Left ventricle myocardium superior (tissue), 1 donor: Measurements from ENCODE around the gene AOAH. TPM values are rescaled to one million over a fixed set of nuclear protein-coding genes. Genes with fewer than 3 reads are reported as not detected.

Experiments used
- ATAC-seq: fragments of 200-7000 bp; cut with Tn5 transposase; one replicate; pipeline ENCODE4 v1.9.1; 2020; ENCODE audit warnings: mild to moderate bottlenecking, moderate library complexity
- DNase-seq: peaks from one replicate; pipeline ENCODE4 v3.0.0-alpha.2; 2020
- intact Hi-C: fragments of 100-400 bp; cut with micrococcal nuclease; formaldehyde crosslinking; loops from one replicate; pipeline ENCODE4 v1.11.0; 2022
- total RNA-seq: library from RNA; stranded (reverse); fragmentation: NEBNext Ultra II Directional; extraction: Animal tissue kit (Norgen Biotek cat#: 25700); gene quantifications from one replicate; pipeline ENCODE4 v1.2.1, GENCODE V29; 2021
- donor health status: DM: no; HTN: yes; CAD: no; lungs with severe emphysema.

AOAH gene
- total RNA-seq, 1 donor from 2014 or later, result 2.4 TPM

DNA sequence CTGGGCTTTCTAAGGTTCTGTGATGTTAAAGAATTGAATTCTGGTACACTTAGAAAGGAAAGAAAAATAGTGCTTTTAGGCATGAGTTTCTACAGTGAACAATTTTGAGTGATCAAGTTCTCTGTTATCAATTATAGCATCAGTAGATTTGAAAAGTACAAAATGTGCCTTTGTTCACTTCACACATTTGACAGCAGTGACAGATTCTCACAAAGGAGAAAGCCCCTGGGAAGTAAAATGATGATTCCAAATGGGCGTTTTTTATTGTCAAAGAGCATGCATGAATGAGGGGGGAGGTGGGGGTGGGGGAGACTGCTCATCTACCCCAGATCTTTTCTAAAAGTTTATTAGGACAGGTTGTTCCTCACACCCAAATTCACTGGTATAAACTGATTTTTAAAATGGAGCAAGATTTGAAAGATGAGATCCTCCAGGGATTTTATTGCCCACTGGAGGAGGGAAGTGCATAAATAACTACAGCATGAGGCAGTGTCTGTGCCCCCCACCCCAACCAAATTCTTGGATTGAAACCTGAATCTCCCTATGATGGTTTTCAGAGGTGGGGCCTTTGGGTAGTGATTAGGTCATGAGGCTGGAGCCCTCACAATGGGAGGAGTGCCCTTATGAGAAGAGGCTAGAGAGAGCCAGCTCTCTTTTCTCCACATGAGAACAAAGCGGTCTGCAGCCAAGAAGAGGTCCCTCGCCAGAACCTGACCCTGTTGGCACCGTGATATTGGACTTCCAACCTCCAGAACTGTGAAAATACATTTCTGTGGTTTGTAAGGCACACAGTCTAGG lies 79.5 kb downstream of the AOAH start:
- intact Hi-C loops, result no loop called here
- ATAC-seq, result no peak
- DNase-seq, result no peak

DNA sequence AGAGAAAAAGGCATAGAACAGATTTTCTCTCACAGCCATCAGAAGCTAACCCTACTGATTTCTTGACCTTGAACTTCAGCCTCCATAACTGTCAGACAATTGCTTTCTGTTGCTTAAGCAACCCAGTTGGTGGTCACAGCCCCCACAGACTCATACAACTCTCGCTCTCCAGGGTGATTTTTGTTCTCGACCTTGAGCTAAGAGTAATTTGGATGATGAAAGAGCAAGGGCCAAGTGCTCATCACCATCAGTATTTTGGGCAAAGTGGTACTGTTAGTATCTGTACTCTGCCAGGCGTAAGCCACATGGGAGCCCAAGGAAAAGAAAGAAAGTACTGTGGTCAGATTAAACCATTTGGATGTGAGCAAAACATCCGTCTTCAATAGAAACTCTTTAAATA lies 81.9 kb downstream of the AOAH start:
- no peak for DNase-seq
- intact Hi-C loops, result no loop called here
- ATAC-seq, result no peak

DNA sequence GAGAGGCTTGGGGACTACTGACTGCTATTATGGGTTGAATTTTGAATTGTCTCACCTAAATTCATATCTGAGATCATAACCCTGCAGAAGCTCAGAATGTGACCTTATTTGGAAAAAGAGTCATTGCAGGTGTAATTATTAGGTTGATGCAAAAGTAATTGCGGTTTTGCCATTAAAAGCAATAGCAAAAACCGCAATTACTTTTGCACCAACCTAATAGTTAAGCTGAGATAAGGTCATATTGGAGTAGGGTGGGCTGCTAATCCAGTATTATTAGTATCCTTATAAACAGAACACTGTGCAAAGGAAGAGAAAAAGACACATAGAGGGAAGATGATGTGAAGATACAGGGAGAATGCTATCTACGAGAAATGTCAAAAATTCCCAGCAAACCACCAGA lies 82.3 kb downstream of the AOAH start:
- ATAC-seq, result no peak
- no peak for DNase-seq
- intact Hi-C loops, result no loop called here

DNA sequence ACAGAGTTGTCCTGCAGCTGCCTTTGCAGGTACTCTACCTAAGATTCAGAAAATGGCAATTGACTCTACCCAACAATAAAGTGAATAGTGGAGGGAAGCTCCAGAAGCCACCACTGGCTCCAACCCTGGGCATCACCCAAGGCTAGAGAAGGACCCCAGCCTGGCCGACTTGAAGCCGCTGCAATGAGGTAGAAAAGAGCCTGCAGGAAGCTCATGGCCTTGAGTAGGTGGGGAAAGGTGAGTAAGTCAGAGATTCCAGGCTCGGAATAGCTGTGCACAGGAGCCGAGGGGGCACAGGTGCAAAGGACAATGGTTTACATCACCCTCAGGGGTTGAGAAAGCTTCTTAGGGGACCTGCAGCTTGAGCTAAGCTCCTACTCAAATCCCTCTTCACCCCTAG lies 83.6 kb downstream of the AOAH start:
- no peak for ATAC-seq
- intact Hi-C loops, result no loop called here
- no peak for DNase-seq

DNA sequence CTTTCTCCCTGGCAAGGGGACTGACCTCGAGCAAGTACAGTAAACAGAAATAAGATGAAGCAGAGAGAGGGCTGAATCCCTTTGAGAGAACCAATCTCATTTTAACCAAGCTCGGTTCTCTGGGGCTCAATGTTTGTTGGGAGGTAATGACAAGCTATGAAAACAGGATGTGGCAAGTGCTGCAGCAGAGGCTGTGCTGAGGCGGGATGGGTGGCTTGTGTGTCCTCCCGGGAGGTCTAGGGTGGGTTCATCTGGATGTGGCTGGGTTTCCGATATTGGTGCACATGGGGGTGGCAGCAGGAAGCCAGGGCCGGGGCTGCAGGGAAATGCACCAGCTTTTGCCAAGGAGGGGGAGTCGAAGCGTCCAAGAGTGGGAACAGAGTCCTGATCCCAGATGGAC lies 84.5 kb downstream of the AOAH start:
- DNase-seq (no peak), ATAC-seq (no peak)
- intact Hi-C loops, result no loop called here

DNA sequence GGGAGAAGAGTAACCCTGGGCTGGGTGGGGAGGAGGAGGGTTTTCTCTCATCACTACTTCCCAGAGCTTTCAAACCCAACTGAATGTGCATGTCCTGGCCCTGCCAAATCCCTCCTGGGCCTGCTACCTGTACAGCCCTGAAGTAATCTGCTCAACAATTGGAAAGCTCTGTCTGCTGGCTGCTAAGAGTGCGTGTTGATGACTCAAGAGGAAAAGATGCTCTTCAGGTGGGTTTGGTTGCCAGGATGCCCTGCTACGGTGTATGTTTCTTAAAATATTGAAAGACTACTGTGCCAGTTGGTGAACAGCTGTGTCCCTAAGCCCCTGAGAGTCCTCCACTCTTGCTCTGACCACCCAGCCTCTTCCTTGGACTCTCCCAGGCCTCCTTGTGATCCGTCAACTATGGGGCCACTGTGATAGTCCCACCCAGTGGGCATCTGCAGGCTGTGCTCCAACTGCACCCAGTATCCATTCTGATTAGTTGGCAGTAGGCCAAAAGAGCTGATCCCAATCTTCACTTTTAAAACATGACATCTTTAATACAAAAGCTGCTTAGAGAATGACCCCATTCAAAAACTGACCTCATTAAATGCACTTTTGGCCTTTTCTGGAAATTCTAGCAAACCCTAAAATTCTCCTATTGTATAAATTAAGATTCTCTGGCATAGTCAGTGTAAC lies 85.6 kb downstream of the AOAH start:
- intact Hi-C loops, result no loop called here
- DNase-seq (no peak), ATAC-seq (no peak)

DNA sequence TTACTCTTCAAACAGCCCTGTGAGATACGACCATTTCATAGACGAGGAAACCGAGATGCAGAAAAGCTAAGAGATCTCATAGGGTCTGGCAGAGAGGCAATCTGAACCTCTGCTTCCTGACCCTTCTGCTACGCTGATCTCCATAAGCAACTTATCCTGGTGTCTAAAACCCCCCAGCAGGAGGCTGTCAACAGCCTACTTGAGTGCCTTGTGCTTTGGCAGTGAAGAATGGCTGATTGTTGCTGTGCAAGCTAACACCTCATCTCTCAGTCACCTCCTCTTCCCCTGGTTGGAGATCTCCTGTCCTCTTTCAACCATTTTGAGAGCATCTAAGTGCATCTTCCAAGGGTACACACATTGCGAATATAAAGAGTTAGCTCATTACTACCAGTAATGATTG lies 86.2 kb downstream of the AOAH start:
- intact Hi-C loops, result no loop called here
- no peak for DNase-seq
- no peak for ATAC-seq

DNA sequence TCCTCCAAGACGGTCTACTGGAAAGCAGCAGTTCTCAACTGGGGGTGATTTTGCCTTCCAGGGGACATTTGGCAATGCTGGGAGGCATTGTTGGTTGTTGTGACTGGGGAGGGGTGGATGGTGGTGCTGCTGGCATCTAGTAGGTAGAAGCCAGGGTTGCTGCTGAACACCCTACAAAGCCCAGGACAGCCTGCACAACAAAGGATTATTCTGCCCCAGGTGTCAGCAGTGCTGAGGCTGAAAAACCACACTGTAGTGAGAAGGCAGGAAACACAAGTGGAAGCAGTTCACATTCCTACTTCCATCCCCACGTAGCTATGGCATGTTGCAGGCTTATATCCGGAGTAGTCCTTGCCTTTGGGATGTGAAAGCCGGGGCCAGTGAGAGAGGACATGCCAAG lies 86.9 kb downstream of the AOAH start:
- no peak for DNase-seq
- intact Hi-C loops, result no loop called here
- ATAC-seq, result no peak

DNA sequence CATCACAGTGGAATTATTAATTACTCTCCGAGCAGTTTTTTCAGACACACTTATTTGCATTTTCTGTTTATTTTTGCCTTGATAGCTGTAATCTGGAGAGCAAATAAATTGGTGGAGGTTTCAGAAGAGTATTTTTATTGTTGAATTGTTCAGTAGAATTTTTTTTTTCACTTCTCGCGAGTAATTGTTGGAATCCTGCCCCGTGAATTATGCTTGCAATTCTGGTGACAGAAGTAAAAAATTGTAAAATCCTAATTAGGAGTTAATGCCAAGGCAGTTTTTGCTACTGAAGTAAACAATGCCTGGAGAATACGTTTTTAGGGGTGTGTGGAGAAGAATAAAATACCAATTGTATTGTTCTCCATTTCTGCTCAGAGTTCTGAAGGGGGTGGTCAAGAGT lies 88.2 kb downstream of the AOAH start:
- no peak for ATAC-seq
- intact Hi-C loops, result no loop called here
- no peak for DNase-seq

DNA sequence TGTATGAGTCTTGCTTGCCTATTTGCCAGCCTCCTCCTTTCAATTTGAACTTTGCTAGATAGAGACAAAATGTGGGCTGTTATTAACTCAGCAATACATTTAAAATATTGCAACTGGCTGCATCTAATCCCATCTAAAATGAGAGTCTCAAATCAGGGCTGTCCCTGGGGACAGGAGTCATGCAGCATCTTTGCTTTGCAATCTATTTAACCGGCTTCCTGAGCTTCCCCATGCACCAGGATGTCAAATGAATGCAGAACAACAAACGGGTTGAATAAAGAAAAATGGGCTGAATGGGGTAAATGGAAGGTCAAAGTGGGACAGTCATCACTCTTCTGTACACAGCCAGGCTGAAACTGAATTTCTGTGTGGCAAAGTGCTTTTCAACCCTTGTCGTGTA lies 89.2 kb downstream of the AOAH start:
- intact Hi-C loops, result no loop called here
- DNase-seq, result no peak
- no peak for ATAC-seq

DNA sequence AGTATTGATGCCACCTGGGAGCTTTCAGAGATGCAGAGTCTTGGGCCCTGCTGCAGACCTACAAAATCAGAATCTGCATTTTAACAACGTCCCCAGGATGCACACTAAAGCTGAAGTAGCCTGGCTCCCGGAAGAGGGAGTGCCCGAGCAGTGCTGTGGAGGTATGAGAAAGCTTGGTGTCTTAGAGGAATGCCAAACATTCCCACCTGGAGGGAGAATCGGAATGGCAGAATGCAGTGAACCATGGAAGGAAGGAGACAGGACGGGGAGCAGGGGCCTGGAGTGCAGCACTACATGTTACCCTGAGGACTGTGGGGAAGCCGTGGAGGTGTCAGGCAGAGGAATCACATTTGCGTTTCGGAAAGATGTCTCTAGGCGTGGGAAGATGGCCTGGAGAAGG lies 90.9 kb downstream of the AOAH start:
- intact Hi-C loops, result no loop called here
- ATAC-seq (no peak), DNase-seq (no peak)

DNA sequence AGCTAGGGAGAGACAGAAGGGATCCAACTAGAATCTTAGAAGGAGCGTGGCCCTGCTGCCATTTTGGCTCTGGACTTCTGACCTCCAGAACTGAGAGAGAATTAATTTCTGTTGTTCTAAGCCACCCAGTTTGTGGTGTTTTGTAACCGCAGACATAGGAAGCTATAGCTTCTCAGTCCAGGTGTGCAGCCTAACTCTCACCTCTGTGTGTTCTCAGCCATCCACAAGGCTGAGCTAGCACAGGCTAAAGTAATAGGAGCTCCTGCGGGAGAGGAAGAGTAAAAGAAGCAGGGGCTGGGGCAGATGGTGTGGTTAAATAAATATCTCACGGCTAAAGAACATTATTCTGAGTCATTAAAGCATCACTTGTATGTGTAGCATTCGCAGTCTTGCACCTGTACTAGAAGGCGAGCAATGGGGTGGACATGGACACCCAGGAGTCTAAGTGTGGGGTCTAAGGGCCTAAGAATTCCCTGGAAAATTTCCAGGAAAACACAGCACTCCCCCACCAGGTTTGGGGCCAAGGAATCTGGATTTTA lies 94.1 kb downstream of the AOAH start:
- no peak for ATAC-seq
- intact Hi-C loops, result no loop called here
- no peak for DNase-seq

DNA sequence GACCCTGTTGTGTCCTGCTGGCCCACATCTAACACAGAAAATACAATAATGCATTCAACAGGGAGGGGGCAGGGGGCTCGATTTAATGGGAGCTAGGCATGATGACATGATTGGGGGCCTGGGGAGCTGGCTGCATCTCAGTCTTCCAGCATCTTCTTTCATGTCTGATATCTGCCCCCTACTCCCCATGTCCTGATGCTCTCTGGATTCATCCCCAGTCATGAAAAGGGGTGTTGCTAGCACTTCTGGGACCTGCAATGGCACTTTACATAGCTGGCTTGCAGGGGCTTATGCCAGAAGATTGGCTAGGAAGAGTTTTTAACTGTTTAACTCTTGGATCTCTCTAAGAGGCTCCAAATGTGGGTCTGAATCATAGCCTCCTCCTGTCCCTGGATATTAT lies 94.9 kb downstream of the AOAH start:
- DNase-seq (no peak), ATAC-seq (no peak)
- intact Hi-C loops, result no loop called here

DNA sequence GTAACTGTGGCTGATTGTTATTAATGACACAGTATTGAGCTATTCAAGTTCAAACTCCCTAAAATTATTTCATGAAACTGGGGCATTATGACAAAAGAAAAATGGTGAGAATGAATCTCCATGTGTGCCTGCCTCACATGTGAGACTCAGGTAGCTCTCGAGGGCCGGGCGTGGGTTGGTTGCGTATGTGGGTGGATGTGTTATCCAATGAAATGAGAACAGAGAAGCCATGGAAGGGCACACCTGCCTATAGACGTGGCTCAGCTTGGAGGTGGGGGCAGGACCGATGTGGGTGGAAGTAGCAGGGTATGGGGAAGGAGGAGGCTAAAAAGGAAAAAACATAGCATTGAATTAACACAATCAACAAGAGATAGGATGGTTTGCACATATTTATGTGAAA lies 96.5 kb downstream of the AOAH start:
- intact Hi-C loops, result no loop called here
- DNase-seq (no peak), ATAC-seq (no peak)

DNA sequence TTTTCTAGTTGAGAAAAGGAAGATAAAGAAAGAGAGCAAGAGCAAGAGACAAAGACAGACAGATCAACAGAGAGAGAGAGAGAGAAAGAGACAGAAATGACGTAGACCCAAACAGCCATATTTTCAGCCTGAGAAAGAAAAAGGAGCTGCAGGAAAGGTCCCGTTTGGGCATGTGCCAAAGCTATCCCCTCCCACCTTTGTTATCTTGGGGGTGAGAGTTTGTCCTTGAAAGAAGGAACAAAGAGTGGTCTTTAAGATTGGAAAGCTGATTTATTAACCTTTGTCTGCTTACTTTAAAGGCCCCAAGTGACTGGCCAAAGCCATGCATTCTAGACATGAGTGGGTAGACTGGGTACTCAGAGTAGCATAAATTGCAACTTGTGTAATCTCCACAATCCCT lies 98.2 kb downstream of the AOAH start:
- DNase-seq, result no peak
- ATAC-seq, result no peak
- intact Hi-C loops, result no loop called here

DNA sequence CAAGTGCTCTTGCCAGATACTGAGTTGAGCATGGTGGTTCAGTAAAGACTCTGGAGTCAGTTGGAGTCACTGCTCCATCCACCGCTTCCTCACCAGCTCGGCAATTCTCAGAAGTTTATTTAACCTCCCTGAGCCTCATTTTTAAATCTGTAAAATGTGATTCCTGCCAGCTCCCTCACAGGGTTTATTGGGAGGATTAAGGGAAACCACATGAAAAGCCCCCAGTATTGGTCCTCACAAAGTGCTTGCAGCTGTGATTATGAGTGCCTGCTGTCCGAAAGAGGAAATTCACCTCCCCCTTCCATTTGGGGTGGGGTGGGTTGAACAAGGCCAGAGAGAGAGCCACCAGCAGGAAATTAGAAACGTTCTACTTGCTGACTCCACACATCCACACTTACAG lies 99.0 kb downstream of the AOAH start:
- DNase-seq (no peak), ATAC-seq (no peak)
- intact Hi-C loops, result no loop called here

DNA sequence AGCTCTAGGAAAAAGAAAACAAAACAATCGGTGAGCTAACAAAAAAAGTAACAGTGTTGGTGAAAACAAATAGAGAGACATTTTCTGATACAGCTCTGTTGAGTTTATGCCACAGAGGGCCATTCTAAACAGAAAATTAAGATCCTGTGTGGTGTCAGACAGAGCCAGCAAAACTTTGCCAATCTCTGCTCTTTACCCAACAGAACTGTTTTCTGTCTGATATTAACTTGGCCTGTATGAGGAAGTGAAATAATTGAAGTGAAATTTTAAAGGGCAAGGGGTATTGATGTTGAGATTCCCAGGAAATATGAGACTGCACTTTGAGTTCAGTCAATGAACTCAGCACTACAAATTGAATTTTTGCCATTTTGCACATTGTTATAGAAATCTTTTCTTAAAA lies 101.0 kb downstream of the AOAH start:
- DNase-seq (no peak), ATAC-seq (no peak)
- intact Hi-C loops, result no loop called here

DNA sequence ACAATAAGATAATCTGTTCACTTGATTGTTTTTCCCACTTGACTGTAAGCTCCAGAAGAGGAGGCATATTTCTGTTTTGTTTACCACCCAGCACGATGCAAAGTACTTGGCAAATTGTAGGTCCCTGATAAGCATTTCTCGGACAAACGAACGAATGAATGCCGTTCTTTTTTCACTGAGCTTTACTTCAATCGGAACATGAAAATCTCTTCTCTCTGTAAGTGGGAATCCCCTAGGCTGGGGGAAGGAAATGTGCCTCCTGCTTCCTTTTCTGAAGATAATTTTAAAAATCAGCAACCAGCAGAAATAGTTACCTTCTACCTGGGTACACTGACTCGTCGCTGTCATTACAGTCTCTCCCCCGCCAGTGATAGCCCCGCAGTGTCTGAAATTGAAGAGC lies 102.9 kb downstream of the AOAH start:
- ATAC-seq (no peak), DNase-seq (no peak)
- intact Hi-C loops, result no loop called here

DNA sequence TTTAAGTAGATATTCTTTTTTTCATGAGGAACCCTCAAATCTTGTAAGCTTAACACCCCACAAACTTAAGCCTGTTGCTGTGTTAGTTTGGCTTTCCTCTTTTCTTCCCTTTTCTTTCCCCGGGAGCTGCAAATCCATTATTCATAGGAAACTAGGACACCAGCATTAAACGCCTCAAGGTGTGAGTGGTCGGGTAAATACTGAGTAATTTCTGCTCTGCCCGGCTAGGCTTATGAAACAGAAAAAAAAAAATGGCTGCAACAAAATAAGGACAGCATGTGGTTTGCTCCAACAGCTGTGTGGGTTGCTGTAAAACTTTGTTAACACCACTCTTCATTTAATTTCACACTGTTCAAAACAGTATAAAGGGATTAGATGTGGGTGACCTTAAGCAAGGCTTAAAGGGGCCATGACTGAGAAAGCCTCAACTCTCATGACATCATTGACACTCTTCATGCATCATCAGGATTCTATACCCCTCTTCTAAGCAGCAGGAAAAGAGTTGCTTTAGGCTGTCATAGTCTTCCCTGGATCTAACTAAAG lies 104.1 kb downstream of the AOAH start:
- intact Hi-C loops, result no loop called here
- DNase-seq (no peak), ATAC-seq (no peak)

DNA sequence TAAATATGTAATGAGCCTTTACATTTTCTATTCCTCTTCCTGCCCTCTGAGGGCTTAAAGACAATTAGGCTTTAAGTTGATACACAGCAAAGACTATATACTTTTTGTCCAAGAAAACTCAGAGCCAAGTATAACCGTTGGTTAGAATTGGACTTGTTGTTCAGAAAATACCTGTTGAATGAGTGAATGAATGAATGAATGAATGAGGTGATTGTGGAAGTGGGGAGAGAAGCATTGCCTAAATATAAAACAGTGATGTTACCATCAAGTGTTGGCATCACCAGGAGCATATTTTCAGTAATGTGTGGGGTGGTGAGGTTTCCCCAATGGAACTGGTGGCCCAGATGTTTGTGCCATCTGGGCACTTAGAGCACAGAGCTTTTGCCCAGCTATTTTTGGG lies 106.9 kb downstream of the AOAH start:
- intact Hi-C loops, result no loop called here
- DNase-seq (no peak), ATAC-seq (no peak)
